ENCODE results near the gene SUGCT. TPM values are rescaled to one million over a fixed set of nuclear protein-coding genes. Genes with fewer than 3 reads are reported as not detected.

SUGCT gene
- total RNA-seq, 2 experiments from 2014 or later, result not detected

DNA sequence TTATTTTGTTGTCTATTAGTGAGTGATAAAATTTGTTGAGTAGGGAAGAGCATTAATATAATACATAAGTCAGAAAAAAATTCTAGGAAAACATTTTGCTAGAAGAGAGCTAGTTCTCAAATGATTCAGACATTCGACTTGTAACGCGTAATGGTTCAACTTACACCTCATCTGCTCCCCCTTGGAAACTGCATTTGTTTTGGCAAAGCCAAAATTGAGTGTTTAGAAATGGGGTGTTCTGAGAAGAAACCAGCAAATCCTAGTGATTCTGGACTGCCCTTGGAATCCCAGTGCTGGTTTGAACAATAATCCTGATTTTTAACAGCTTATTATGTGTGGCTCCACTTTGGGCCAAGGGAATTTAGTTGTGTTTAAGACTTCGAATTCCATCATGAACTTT lies 475.7 kb downstream of the SUGCT start:
- H3K79me2 ChIP-seq (ENCODE audit: insufficient read depth, low read depth, low read length), result no peaks in the 10 kb centered on the region
- TF ChIP-seq, protein P1, sequence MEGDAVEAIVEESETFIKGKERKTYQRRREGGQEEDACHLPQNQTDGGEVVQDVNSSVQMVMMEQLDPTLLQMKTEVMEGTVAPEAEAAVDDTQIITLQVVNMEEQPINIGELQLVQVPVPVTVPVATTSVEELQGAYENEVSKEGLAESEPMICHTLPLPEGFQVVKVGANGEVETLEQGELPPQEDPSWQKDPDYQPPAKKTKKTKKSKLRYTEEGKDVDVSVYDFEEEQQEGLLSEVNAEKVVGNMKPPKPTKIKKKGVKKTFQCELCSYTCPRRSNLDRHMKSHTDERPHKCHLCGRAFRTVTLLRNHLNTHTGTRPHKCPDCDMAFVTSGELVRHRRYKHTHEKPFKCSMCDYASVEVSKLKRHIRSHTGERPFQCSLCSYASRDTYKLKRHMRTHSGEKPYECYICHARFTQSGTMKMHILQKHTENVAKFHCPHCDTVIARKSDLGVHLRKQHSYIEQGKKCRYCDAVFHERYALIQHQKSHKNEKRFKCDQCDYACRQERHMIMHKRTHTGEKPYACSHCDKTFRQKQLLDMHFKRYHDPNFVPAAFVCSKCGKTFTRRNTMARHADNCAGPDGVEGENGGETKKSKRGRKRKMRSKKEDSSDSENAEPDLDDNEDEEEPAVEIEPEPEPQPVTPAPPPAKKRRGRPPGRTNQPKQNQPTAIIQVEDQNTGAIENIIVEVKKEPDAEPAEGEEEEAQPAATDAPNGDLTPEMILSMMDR (conservative IDR thresholded peaks at IDR 0.05; ENCODE audit: low read length), result no peak
- TF ChIP-seq EZH2phosphoT487 (IDR thresholded peaks at IDR 0.05; ENCODE audit: borderline replicate concordance, low read depth, low read length), result no peak
- no TSS peak for BruUV-seq (replicated peaks)
- DNase-seq (ENCODE audit: low spot score), result no peak
- H3K36me3 ChIP-seq (ENCODE audit: insufficient read depth, low read length), result no peaks in the 10 kb centered on the region
- ChIA-PET CTCF (ENCODE audit: unreplicated experiment) (no interaction called here), POLR2A (interaction anchor here (0.7 kb wide), 1 partner anchor 1014 kb away, joined by 3 read pairs; no protein-coding TSS in a partner anchor)
- H2AFZ ChIP-seq (ENCODE audit: low read length), result no peak overlapping the region
- no peaks in the 10 kb centered on the region for H3K4me1 ChIP-seq (ENCODE audit: insufficient read depth, low read length, poor library complexity, severe bottlenecking)
- no peaks in the 10 kb centered on the region for H3K9me3 ChIP-seq (ENCODE audit: low read length)
- no peak overlapping the region for H3K4me3 ChIP-seq (ENCODE audit: low read depth, low read length, poor library complexity, severe bottlenecking)
- H3K9me2 ChIP-seq (ENCODE audit: insufficient read depth, low read length), result no peaks in the 10 kb centered on the region
- intact Hi-C loops (cut with micrococcal nuclease; ENCODE audit: unreplicated experiment), result no loop called here
- no peak overlapping the region for H3K4me2 ChIP-seq (ENCODE audit: low read length)
- no peaks in the 10 kb centered on the region for H4K20me1 ChIP-seq (ENCODE audit: insufficient read depth, low read length)
- H3K27ac ChIP-seq (ENCODE audit: low read depth, low read length, poor library complexity, severe bottlenecking), result no peak overlapping the region

DNA sequence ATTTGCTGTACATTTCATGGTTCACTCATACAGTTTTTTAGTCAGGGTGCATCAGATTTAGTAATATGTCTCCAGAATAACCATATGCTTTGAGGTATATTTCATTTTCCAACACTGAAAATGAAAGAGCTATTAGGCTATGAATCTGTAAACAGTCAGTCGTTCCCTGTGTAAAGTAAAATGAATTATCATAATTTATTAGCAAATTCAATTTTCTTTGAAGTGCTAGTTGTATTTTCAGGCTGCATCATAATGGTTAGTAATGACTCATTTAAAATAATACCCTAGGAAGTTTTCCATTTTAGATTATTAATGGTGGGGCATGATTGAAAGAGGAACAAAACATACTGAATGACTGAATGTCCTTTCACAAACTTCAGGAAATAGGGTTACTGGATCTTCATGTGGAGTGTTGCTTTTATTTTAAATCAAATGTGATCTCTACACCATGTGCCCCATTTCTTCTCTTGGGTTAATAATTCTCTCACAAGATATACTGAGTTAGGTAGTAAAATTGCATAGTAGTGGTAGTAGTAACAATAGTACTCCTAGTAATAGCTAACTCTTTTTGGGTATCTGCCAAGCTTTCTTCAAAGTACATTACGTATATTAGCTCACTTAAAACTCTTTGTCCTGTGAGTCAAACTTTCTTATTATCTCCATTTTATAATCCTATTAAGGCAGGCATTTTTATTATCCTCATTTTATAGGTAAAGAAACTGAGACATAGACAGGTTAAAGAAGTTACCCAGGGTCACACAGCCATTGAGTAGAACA lies 476.5 kb downstream of the SUGCT start:
- ChIA-PET POLR2A (interaction anchor here (0.6 to 0.9 kb wide), 4 partner anchors 26 to 843 kb away, joined by 3 to 5 read pairs (median 4); no protein-coding TSS in a partner anchor), CTCF (ENCODE audit: unreplicated experiment) (no interaction called here)
- Histone ChIP-seq H4K20me1 (ENCODE audit: insufficient read depth, low read length) (no peaks in the 10 kb centered on the region), H3K4me3 (ENCODE audit: low read depth, low read length, poor library complexity, severe bottlenecking) (no peak overlapping the region), H3K79me2 (ENCODE audit: insufficient read depth, low read depth, low read length) (no peaks in the 10 kb centered on the region), H3K4me1 (ENCODE audit: insufficient read depth, low read length, poor library complexity, severe bottlenecking) (no peaks in the 10 kb centered on the region), H2AFZ (ENCODE audit: low read length) (no peak overlapping the region), H3K36me3 (ENCODE audit: insufficient read depth, low read length) (no peaks in the 10 kb centered on the region), H3K9me3 (ENCODE audit: low read length) (no peaks in the 10 kb centered on the region), H3K27ac (ENCODE audit: low read depth, low read length, poor library complexity, severe bottlenecking) (no peak overlapping the region), H3K9me2 (ENCODE audit: insufficient read depth, low read length) (no peaks in the 10 kb centered on the region), H3K4me2 (ENCODE audit: low read length) (no peak overlapping the region)
- TF ChIP-seq EZH2phosphoT487 (IDR thresholded peaks at IDR 0.05; ENCODE audit: borderline replicate concordance, low read depth, low read length), result no peak
- TF ChIP-seq, protein P1 (conservative IDR thresholded peaks at IDR 0.05; ENCODE audit: low read length), result no peak
- intact Hi-C loops (cut with micrococcal nuclease; ENCODE audit: unreplicated experiment), result no loop called here
- DNase-seq (ENCODE audit: low spot score), result no peak
- BruUV-seq (replicated peaks), result no TSS peak

DNA sequence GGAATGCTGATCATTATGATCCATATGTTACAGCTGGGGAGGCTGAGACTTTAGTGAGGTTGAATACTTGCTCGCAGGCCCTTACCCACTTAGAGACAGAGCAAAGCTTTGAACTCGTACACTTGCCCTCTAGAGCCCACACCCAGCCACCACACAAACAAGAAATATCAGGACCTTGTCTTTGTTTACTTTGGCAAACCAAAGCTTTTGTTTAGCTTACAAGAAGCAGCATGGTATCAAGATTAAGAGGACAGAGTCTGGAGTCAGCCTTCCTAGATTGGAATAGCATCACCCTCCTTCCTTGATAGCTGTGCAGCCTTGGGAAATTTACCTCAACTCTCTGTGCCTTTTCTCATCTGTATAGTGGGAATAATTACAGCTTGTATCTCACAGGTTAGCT lies 477.5 kb downstream of the SUGCT start:
- H3K79me2 ChIP-seq (ENCODE audit: insufficient read depth, low read depth, low read length), result no peaks in the 10 kb centered on the region
- H3K27ac ChIP-seq (ENCODE audit: low read depth, low read length, poor library complexity, severe bottlenecking), result no peak overlapping the region
- no peaks in the 10 kb centered on the region for H3K9me3 ChIP-seq (ENCODE audit: low read length)
- CTCF ChIA-PET (ENCODE audit: unreplicated experiment), result no interaction called here
- H3K4me3 ChIP-seq (ENCODE audit: low read depth, low read length, poor library complexity, severe bottlenecking), result no peak overlapping the region
- no peak overlapping the region for H3K4me2 ChIP-seq (ENCODE audit: low read length)
- POLR2A ChIA-PET, result no interaction called here
- H3K9me2 ChIP-seq (ENCODE audit: insufficient read depth, low read length), result no peaks in the 10 kb centered on the region
- no peak overlapping the region for H2AFZ ChIP-seq (ENCODE audit: low read length)
- BruUV-seq (replicated peaks), result no TSS peak
- DNase-seq (ENCODE audit: low spot score), result no peak
- no peaks in the 10 kb centered on the region for H3K36me3 ChIP-seq (ENCODE audit: insufficient read depth, low read length)
- no peaks in the 10 kb centered on the region for H4K20me1 ChIP-seq (ENCODE audit: insufficient read depth, low read length)
- no peak for TF ChIP-seq EZH2phosphoT487 (IDR thresholded peaks at IDR 0.05; ENCODE audit: borderline replicate concordance, low read depth, low read length)
- TF ChIP-seq, protein P1 (conservative IDR thresholded peaks at IDR 0.05; ENCODE audit: low read length), result no peak
- H3K4me1 ChIP-seq (ENCODE audit: insufficient read depth, low read length, poor library complexity, severe bottlenecking), result no peaks in the 10 kb centered on the region
- intact Hi-C loops (cut with micrococcal nuclease; ENCODE audit: unreplicated experiment), result no loop called here

Measured in OCI-LY7 (cell line).